Hepatic stellate cell (primary cell): Measurements from ENCODE around the gene HPS4.
"Not testable (repeated sequence)": the region's sequence is repeated elsewhere in the genome, so short reads cannot be mapped to it uniquely, and the experiment has no call there.

Source experiments
- DNase-seq: peaks from one replicate; pipeline ENCODE4 v3.0.0; 2011; ENCODE audit warnings: low spot score

The HPS4 gene

GRCh38 chr22:26409719-26410335 lies 73.8 kb downstream of the HPS4 start:
- no peak for DNase-seq

DNA sequence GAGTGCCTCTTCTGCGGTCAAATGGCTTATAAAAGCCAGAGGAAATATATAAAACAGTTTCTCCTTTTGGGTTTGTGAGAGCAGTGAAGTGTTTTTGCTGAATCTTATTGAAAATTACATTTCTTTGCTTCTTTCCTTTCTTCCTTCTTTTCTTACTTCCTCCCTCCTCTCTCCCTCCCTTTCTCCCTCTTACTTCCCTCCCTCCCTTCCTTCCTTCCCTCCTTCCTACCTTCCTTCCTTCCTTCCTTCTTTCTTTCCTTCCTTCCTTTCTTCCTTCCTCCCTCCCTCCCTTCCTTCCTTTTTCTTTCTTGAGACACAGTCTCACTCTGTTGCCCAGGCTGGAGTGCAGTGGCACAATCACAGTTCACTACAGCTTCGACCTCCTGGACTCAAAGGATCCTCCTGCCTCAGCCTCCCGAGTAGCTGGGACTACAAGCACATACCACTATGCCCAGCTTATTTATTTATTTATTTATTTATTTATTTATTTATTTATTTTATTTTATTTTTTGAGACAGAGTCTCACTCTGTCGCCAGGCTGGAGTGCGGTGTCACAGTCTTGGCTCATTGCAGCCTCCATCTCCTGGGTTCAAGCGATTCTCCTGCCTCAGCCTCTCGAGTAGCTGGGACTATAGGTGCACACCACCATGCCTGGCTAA lies 74.9 kb downstream of the HPS4 start:
- not testable (repeated sequence) for DNase-seq

- peak; percentile 12 for DNase-seq
These were observed 77.5 kb downstream of the HPS4 start for GRCh38 chr22:26406118-26406517.

DNA sequence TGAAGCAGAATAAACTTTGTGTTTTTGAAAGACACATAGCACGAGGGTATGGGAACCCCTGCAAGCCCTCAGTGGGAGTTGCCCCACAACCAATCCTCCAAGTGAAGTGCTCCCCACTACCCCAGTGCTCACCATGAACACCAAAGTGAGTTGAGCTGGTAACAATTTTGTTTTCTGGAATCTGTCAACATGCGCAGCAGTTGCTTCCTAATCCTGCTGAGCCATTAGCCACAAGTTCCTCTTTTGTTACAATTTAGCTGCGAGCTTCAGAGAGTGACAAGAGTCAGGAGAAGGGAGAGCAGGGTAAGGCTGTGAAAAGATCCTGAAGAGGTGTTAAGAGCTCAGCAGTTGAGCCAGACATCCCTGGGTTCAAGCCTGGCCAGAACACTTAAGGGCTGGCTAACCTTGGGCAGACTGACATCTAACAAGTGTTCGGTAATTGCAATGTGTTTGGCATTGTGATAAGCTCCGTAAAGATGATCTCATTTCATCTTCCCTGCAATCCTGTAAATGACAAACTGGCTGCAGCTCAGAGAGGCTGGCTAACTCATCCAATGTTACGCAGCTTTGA lies 78.6 kb downstream of the HPS4 start:
- DNase-seq = no peak

- no peak for DNase-seq
These were observed 81.9 kb downstream of the HPS4 start for GRCh38 chr22:26401726-26402125.
